ENCODE results near the gene ZNF592.
"Not testable (repeated sequence)": the region's sequence is repeated elsewhere in the genome, so short reads cannot be mapped to it uniquely, and the experiment has no call there.

Gene ZNF592

DNA sequence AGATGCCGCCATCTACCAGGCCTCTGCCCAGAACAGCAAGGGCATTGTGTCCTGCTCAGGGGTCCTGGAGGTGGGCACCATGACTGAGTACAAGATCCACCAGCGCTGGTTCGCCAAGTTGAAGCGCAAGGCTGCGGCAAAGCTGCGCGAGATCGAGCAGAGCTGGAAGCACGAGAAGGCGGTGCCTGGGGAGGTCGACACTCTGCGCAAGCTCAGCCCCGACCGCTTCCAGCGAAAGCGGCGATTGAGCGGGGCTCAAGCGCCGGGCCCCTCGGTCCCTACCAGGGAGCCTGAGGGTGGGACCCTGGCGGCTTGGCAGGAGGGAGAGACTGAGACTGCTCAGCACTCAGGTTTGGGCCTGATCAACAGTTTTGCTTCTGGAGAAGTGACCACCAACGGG, 91.3 kb downstream of the ZNF592 start:
- TF ChIP-seq, protein P1, sequence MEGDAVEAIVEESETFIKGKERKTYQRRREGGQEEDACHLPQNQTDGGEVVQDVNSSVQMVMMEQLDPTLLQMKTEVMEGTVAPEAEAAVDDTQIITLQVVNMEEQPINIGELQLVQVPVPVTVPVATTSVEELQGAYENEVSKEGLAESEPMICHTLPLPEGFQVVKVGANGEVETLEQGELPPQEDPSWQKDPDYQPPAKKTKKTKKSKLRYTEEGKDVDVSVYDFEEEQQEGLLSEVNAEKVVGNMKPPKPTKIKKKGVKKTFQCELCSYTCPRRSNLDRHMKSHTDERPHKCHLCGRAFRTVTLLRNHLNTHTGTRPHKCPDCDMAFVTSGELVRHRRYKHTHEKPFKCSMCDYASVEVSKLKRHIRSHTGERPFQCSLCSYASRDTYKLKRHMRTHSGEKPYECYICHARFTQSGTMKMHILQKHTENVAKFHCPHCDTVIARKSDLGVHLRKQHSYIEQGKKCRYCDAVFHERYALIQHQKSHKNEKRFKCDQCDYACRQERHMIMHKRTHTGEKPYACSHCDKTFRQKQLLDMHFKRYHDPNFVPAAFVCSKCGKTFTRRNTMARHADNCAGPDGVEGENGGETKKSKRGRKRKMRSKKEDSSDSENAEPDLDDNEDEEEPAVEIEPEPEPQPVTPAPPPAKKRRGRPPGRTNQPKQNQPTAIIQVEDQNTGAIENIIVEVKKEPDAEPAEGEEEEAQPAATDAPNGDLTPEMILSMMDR (conservative IDR thresholded peaks at IDR 0.05; ENCODE audit: low read depth, low read length): no peak
- DNase-seq (ENCODE audit: low read depth): no peak
- H3K4me3 ChIP-seq (ENCODE audit: low read depth, low read length): no peak overlapping the region

DNA sequence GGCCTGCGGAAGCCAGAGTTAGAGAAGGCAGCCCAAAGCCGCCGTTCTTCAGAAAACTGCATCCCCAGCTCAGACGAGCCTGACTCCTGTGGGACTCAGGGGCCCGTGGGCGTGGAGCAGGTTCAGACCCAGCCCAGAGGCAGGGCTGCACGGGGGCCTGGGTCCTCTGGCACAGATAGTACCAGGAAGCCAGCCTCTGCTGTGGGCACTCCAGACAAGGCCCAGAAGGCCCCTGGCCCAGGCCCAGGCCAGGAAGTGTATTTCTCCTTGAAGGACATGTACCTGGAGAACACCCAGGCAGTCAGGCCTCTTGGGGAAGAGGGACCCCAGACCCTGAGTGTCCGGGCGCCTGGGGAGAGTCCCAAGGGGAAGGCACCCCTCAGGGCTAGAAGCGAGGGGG, 91.9 kb downstream of the ZNF592 start:
- H3K4me3 ChIP-seq (ENCODE audit: low read depth, low read length): no peak overlapping the region
- TF ChIP-seq, protein P1 (conservative IDR thresholded peaks at IDR 0.05; ENCODE audit: low read depth, low read length): no peak
- no peak for DNase-seq (ENCODE audit: low read depth)

DNA sequence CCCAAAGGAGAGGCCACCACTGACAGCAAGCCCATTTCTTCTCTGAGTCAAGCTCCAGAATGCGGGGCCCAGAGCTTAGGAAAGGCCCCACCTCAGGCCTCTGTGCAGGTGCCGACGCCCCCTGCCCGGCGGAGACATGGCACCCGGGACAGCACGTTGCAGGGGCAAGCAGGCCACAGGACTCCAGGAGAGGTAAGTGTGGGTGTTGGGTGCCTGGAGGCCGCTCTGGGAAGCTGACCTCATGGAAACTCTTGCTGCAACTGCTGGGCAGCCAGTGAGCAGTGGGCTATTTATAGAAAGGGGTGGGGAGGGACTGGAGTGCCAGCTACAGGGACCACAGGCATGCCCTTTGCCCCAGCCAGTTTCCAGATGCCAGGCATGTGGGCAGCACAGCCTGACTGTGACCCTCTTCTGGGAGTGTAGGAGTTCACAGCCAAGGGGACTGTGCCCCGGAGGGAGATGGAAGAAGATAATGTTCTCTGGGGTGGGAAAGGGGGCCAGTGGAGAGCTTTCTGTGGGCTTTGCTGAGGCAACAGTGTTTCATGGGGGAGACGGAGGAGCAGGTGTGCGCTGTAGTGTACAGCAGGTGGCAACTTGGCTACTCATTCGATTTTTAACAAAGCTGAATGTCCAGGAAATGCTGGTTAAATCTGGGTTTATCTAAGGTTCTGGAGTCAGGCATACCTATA, 92.5 kb downstream of the ZNF592 start:
- DNase-seq (ENCODE audit: low read depth): peak; percentile 50
- TF ChIP-seq, protein P1 (conservative IDR thresholded peaks at IDR 0.05; ENCODE audit: low read depth, low read length): no peak
- no peak overlapping the region for H3K4me3 ChIP-seq (ENCODE audit: low read depth, low read length)

DNA sequence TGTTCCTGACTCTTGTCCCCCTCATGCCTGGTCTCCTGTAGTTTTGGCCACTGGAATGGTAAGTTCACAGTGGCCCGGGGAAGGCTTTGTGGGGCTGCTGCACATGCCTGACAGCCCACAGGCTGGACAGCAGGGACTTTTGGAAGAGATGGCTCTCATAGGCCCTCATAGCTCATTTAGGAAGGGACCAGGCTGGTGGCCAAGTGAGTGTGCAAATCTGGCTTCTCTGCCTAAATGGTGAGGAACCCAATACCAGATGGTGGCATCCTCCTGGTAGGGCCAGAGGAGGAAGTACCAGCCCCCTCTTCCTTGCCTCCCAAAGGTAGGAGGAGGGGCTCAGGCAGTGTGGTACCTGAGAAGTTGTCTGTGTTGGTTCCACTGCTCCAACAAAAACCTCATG, 94.4 kb downstream of the ZNF592 start:
- TF ChIP-seq, protein P1 (conservative IDR thresholded peaks at IDR 0.05; ENCODE audit: low read depth, low read length): no peak
- no peak for DNase-seq (ENCODE audit: low read depth)
- H3K4me3 ChIP-seq (ENCODE audit: low read depth, low read length): no peak overlapping the region

DNA sequence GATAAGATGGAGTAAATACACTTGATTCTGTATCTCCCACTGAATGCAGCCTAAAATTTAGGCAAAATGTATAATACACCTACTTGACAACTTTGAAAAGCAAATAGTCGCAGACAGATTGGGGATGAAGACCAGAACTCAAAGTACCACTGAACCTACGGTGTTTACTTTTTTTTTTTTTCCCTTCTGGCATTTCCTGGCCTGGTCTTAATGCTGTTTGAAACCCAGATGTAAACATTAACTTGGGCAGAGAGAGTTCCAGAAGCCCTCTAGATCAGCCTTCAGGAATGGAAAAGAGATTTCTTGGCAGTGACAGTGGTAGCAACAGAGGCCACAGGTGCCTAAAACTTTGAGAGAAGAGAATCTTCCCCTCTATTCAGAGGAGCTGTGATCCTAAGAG, 96.6 kb downstream of the ZNF592 start:
- no peak for DNase-seq (ENCODE audit: low read depth)
- TF ChIP-seq, protein P1 (conservative IDR thresholded peaks at IDR 0.05; ENCODE audit: low read depth, low read length): no peak
- H3K4me3 ChIP-seq (ENCODE audit: low read depth, low read length): no peak overlapping the region

DNA sequence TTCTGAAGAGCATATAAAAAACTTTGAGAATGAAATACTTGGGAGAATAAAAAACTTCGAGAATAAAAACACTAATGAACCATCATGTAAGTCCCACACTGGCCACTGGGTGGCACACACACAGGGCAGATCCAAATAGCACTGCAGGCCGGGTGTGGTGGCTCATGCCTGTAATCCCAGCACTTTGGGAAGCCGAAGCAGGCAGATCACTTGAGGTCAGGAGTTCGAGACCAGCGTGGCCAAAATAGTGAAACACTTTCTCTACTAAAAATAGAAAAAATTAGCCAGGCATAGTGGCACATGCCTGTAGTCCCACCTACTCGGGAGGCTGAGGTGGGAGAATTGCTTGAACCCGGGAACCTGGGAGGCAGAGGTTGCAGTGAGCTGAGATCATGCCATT, 97.2 kb downstream of the ZNF592 start:
- TF ChIP-seq, protein P1 (conservative IDR thresholded peaks at IDR 0.05; ENCODE audit: low read depth, low read length): peak; percentile 73
- not testable (repeated sequence) for H3K4me3 ChIP-seq (ENCODE audit: low read depth, low read length)
- peak; percentile 78 for DNase-seq (ENCODE audit: low read depth)

DNA sequence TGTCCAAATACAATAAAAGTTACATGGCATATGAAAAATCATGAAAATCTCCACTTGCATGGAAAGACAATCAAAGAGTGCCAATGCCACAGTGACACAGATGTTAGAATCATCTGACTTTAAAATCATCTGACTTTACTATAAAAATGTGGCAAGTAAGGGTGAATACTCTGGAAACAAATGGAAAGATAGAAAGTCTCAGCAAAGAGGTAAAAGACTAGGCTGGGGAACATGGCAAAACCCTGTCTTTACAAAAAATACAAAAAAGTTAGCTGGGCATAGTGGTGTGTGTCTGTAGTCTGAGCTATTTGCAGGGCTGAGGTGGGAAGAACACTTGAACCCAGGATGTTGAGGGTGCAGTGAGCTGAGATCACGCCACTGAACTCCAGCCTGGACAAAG, 97.9 kb downstream of the ZNF592 start:
- TF ChIP-seq, protein P1 (conservative IDR thresholded peaks at IDR 0.05; ENCODE audit: low read depth, low read length): no peak
- DNase-seq (ENCODE audit: low read depth): no peak
- H3K4me3 ChIP-seq (ENCODE audit: low read depth, low read length): no peak overlapping the region
